Measurements from ENCODE around the gene DHFR.
"Not testable (repeated sequence)": the region's sequence is repeated elsewhere in the genome, so short reads cannot be mapped to it uniquely, and the experiment has no call there.

The DHFR gene

DNA sequence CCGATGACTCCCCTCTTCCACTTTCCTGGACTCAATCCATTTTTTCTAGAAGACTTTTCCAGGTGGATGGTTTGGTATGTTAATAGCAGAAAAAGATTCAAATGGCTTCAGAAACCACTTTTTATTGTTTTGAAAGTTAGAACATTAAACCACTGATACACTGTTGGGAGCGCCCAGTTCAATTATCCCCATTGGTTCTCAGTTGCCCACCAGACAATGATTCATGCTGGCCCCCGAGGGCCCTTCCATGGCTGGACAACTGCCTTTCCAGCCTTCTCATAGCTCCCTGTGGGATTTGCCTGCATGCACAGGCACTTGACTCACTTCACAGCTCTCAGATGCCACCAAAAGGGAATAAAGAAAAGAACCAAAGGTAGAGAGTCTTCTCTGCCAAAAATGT lies 63.4 kb downstream of the DHFR start:
- no peak for DNase-seq

DNA sequence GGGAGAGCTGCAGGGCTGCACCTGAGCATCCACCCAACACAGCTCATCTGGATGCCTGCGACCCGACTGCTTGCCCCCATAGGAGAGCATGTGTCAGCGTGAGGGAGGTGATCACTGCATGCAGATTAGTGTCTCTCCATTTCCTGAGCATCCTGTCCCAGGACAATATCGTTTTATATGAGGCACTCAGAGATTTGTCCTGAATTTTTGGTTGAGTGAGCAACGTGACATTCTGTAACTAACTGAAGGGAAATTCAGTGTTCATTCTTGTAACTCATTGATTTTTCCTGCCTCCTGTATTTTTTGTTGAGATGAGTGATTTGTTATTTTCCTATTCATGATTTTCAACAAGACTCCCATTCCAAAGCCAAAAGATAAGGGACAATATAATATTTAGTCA lies 64.0 kb downstream of the DHFR start:
- DNase-seq: no peak

DNA sequence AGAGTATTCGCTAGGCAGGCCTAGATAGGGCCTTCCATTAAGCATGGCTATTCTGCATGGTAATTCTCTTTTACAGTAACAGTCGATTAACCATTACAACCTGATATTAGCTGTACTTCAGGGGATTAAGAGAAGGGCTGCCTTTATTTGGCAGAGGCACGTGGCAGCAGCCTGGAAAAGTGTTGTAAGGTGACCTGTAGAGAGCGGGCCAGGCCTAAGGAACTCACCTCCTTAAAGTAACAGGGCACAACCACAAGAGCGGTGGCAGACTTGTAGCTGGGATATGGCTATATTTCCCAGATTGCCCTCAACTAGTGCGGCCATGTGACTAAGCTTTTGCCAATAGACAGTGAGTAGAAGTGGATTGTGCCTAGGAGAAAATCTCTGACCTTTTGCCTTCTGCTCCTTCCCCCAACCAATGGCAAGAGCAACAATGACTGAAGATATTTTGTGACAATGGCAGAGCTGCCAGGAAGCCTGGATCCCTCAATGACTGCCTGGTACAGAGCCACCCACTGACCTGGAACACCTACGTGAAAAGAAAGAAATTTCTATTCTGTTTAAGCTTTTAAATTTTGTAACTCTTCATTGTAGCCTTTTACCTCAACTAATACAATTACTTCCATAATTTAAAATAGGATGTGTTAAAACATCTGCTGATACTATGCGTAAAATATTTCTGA lies 65.8 kb downstream of the DHFR start:
- DNase-seq: no peak

DNA sequence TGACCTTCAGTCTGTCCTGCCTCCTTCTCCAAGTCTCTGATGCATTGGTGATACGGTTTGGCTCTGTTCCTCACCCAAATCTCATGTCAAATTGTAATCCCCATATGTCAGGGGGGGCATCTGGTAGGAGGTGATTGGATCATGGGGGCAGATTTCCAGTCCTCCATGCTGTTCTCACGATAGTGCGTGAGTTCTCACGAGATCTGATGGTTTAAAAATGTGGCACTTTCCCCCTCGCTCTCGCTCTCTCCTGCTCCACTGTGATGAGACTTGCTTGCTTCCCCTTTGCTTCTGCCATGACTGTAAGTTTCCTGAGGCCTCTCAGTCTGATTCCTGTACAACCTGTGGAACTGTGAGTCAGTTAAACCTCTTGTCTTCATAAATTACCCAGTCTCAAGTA lies 70.0 kb downstream of the DHFR start:
- DNase-seq: no peak

DNA sequence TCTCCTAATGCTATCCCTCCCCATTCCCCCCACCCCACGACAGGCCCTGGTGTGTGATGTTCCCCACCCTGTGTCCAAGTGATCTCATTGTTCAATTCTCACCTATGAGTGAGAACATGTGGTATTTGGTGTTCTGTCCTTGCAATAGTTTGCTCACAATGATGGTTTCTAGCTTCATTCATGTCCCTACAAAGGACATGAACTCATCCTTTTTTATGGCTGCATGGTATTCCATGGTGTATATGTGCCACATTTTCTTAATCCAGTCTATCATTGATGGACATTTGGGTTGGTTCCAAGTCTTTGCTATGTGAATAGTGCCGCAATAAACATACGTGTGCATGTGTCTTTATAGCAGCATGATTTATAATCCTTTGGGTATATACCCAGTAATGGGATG lies 74.5 kb downstream of the DHFR start:
- not testable (repeated sequence) for DNase-seq

DNA sequence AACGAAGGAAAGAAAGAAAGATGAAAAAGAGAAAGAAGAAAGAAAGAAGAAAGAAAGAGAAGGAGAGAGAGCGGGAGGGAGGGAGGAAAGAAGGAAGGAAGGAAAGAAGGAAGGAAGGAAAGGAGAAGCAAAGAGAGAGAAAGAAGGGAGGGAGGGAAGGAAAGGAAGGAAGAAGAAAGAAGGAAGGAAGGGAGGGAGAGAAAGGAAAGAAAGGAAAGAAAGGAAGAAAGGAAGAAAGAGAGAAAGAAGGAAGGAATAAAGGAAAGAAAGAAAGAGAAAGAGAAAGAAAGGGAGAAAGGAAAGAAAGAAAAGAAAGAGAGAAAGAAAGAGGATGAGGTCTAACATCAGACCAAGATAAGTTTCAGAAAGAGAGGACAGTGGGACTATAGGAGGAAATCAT lies 75.7 kb downstream of the DHFR start:
- no peak for DNase-seq

DNA sequence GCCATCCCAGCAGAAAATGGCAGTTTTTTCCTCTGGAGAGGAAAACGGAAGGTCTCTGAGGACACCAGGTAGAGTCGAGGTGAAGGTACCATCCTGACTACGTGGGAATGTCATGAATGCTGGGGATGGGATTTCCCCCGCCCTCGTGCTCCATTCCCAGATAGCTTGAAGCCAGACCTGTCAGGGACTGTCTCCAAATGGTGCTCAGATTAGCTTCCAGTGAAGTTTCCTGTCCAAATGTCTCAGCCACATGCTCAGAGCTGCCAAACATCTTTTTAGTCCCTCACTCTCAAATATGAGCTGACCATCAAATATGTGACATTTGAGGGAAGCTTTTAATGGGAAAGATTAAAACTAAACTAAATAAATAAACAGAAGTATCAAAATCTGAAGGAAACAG lies 77.1 kb downstream of the DHFR start:
- no peak for DNase-seq

DNA sequence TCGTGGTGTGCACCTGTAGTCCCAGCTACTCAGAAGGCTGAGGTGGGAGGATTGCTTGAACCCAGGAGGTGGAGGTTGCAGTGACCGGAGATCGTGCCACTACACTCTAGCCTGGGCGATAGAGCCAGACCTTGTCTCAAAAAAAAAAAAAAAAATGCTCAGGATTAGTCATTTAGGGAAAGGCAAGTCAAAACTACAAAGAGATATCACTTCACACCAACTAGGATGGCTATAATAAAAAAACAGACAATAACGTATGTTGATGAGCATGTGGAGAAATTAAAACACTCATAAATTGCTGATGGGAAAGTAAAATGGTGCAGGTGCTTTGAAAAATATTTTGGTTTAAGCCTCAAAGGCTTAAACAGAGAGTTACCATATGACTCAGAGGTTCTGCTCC lies 78.4 kb downstream of the DHFR start:
- no peak for DNase-seq
